DOHH2 (cell line): ENCODE data around the gene LAMA4.

Experiments used
- H3F3A ChIP-seq: fragments of 200-600 bp; sonication (generic), shearing (Covaris generic); 2 replicates; pipeline ENCODE4 v1.6.0; 2016; ENCODE audit warnings: antibody characterized with exemption, mild to moderate bottlenecking; ENCODE audit not compliant: control insufficient read depth, insufficient read depth
- H3K27ac ChIP-seq: fragments of 200-600 bp; sonication (generic); 2 replicates; pipeline ENCODE4 v1.5.1; 2014; ENCODE audit warnings: low read depth, mild to moderate bottlenecking, low read length, moderate library complexity
- H3K27me3 ChIP-seq: fragments of 200-600 bp; sonication (generic); 2 replicates; pipeline ENCODE4 v1.6.1; 2014; ENCODE audit warnings: mild to moderate bottlenecking, low read length, mixed read lengths; ENCODE audit not compliant: control insufficient read depth
- H3K36me3 ChIP-seq: fragments of 200-600 bp; sonication (generic); 2 replicates; pipeline ENCODE4 v1.6.1; 2014; ENCODE audit warnings: mild to moderate bottlenecking, low read length, moderate library complexity, mixed read lengths; ENCODE audit not compliant: control insufficient read depth
- H3K4me1 ChIP-seq: fragments of 200-600 bp; sonication (generic); 2 replicates; pipeline ENCODE4 v1.6.1; 2014; ENCODE audit warnings: mild to moderate bottlenecking, low read length, mixed read lengths; ENCODE audit not compliant: control insufficient read depth
- H3K4me2 ChIP-seq: fragments of 200-600 bp; sonication (generic); 2 replicates; pipeline ENCODE4 v1.6.0; 2014; ENCODE audit warnings: mild to moderate bottlenecking, low read length, moderate library complexity
- H3K4me3 ChIP-seq: fragments of 200-600 bp; sonication (generic); 2 replicates; pipeline ENCODE4 v1.5.1; 2014; ENCODE audit warnings: mild to moderate bottlenecking, low read length, mixed read lengths
- H3K79me2 ChIP-seq: fragments of 200-600 bp; sonication (generic); 2 replicates; pipeline ENCODE4 v1.6.1; 2014; ENCODE audit warnings: mild to moderate bottlenecking, low read length, mixed read lengths; ENCODE audit not compliant: control insufficient read depth
- H3K9me2 ChIP-seq: fragments of 200-600 bp; sonication (generic); replicated peaks from 2 replicates; pipeline ENCODE4 v1.6.1; 2014; ENCODE audit warnings: mild to moderate bottlenecking, low read length, mixed read lengths; ENCODE audit not compliant: control insufficient read depth
- H3K9me3 ChIP-seq: fragments of 200-600 bp; sonication (generic); 2 replicates; pipeline ENCODE4 v1.6.1; 2014; ENCODE audit warnings: antibody characterized with exemption, low read length, mixed read lengths; ENCODE audit not compliant: control insufficient read depth, insufficient read depth
- H4K20me1 ChIP-seq: fragments of 200-600 bp; sonication (generic); 2 replicates; pipeline ENCODE4 v1.6.0; 2014; ENCODE audit warnings: low read depth, mild to moderate bottlenecking, antibody characterized with exemption, low read length, moderate library complexity; ENCODE audit not compliant: control insufficient read depth, insufficient read depth
- CTCF ChIP-seq: fragments of 200-600 bp; sonication (generic); IDR thresholded peaks from one replicate; pipeline ENCODE4 v1.5.1; 2014; ENCODE audit warnings: antibody characterized with exemption, mild to moderate bottlenecking, low read depth, low read length; ENCODE audit not compliant: poor library complexity, severe bottlenecking
- EZH2phosphoT487 ChIP-seq: fragments of 200-600 bp; sonication (generic); IDR thresholded peaks from 2 replicates; pipeline ENCODE4 v1.6.1; 2017; ENCODE audit warnings: borderline replicate concordance, mild to moderate bottlenecking, antibody characterized with exemption, low read length, moderate library complexity, mixed read lengths

LAMA4 gene

GRCh38 chr6:112249489-112249888 is 4.9 kb downstream of the LAMA4 start:
- Histone ChIP-seq H3F3A (no peaks in the 10 kb centered on the region), H3K4me2 (no peak overlapping the region), H3K36me3 (no peaks in the 10 kb centered on the region), H4K20me1 (no peaks in the 10 kb centered on the region), H3K79me2 (no peaks in the 10 kb centered on the region), H3K4me3 (no peak overlapping the region), H3K9me3 (no peaks in the 10 kb centered on the region), H3K27me3 (no peaks in the 10 kb centered on the region), H3K27ac (no peak overlapping the region), H3K4me1 (no peaks in the 10 kb centered on the region), H3K9me2 (no peaks in the 10 kb centered on the region)
- TF ChIP-seq EZH2phosphoT487 (no peak), CTCF (no peak)

GRCh38 chr6:112247275-112247674 is 7.1 kb downstream of the LAMA4 start:
- TF ChIP-seq EZH2phosphoT487 (no peak), CTCF (no peak)
- Histone ChIP-seq H3K4me1 (no peaks in the 10 kb centered on the region), H3K79me2 (no peaks in the 10 kb centered on the region), H3K4me2 (no peak overlapping the region), H3K4me3 (no peak overlapping the region), H3K27ac (no peak overlapping the region), H3K9me3 (no peaks in the 10 kb centered on the region), H3K27me3 (no peaks in the 10 kb centered on the region), H3K36me3 (no peaks in the 10 kb centered on the region), H3F3A (no peaks in the 10 kb centered on the region), H4K20me1 (no peaks in the 10 kb centered on the region), H3K9me2 (no peaks in the 10 kb centered on the region)

GRCh38 chr6:112245511-112246203 is 8.7 kb downstream of the LAMA4 start:
- Histone ChIP-seq H3K27ac (no peak overlapping the region), H3K9me3 (no peaks in the 10 kb centered on the region), H3K4me3 (no peak overlapping the region), H3F3A (no peaks in the 10 kb centered on the region), H3K36me3 (no peaks in the 10 kb centered on the region), H3K9me2 (no peaks in the 10 kb centered on the region), H4K20me1 (no peaks in the 10 kb centered on the region), H3K4me2 (no peak overlapping the region), H3K79me2 (no peaks in the 10 kb centered on the region), H3K27me3 (no peaks in the 10 kb centered on the region), H3K4me1 (no peaks in the 10 kb centered on the region)
- TF ChIP-seq CTCF (no peak), EZH2phosphoT487 (no peak)
